H1 (cell line): ENCODE results near the gene SLC23A3. TPM values are rescaled to one million over a fixed set of nuclear protein-coding genes. Genes with fewer than 3 reads are reported as not detected.

Source experiments
- CTCF ChIA-PET: fragments of 300-600 bp; sonication (Branson Sonifier 250); formaldehyde crosslinking; loops from one replicate; lab custom pipeline; 2021; ENCODE audit not compliant: partially characterized antibody; lab: Charles Lee
- POLR2A ChIA-PET: fragments of 300-600 bp; sonication (Branson Sonifier 250); formaldehyde crosslinking; loops from one replicate; lab custom pipeline; 2021; ENCODE audit warnings: inconsistent platforms; ENCODE audit not compliant: partially characterized antibody; lab: Charles Lee
- DNase-seq, 2 experiments: peaks; one replicate each; pipeline versions ENCODE4 v3.0.0 to v3.0.0-alpha.2; 2010 to 2022; ENCODE audit warnings: low spot score in 2 of 2, low read depth in 1 of 2, mixed read lengths in 1 of 2
- FAIRE-seq: peaks from 2 replicates; lab custom pipeline; 2011; peaks lifted over from hg19 to GRCh38; lab: Jason Lieb, UNC
- H2AFZ ChIP-seq: 2 replicates; pipeline ENCODE4 v1.8.1; 2012; ENCODE audit warnings: low read length, inconsistent platforms
- H2AK5ac ChIP-seq: 2 replicates; pipeline ENCODE4 v1.6.1; 2013; ENCODE audit warnings: low read depth, low read length
- H2BK120ac ChIP-seq: replicated peaks from 2 replicates; pipeline ENCODE3; 2013; ENCODE audit warnings: low read depth, low read length, inconsistent platforms
- H2BK12ac ChIP-seq: 2 replicates; pipeline ENCODE4 v1.6.1; 2013; ENCODE audit warnings: low read depth, low read length
- H2BK15ac ChIP-seq: 2 replicates; pipeline ENCODE4 v1.6.1; 2013; ENCODE audit warnings: low read length
- H2BK20ac ChIP-seq: 2 replicates; pipeline ENCODE4 v1.6.1; 2013; ENCODE audit warnings: low read length
- H2BK5ac ChIP-seq: 2 replicates; pipeline ENCODE4 v1.6.1; 2013; ENCODE audit warnings: low read depth, low read length
- H3K14ac ChIP-seq: 2 replicates; pipeline ENCODE4 v1.6.1; 2013; ENCODE audit warnings: inconsistent platforms; ENCODE audit not compliant: insufficient read length
- H3K18ac ChIP-seq: 2 replicates; pipeline ENCODE4 v1.6.1; 2013; ENCODE audit warnings: low read length; ENCODE audit errors: extremely low read depth
- H3K23ac ChIP-seq: 2 replicates; pipeline ENCODE4 v1.6.1; 2013; ENCODE audit warnings: inconsistent platforms; ENCODE audit not compliant: insufficient read length
- H3K23me2 ChIP-seq: 2 replicates; pipeline ENCODE4 v1.6.1; 2013; ENCODE audit warnings: low read depth, low read length
- H3K27ac ChIP-seq: 2 replicates; pipeline ENCODE4 v1.6.1; 2011; ENCODE audit warnings: low read depth, low read length, inconsistent platforms
- H3K27me3 ChIP-seq, 4 experiments: replicated peaks in 1 of 4; 1 replicate in 1 of 4; 2 replicates in 3 of 4; pipeline versions ENCODE4 v1.6.1 to v1.8.1; 2011 to 2013; ENCODE audit warnings: low read length in 3 of 4, mild to moderate bottlenecking in 3 of 4, inconsistent platforms in 2 of 4, mixed read lengths in 2 of 4, moderate library complexity in 1 of 4; ENCODE audit not compliant: control insufficient read depth in 3 of 4, insufficient read depth in 3 of 4; ENCODE audit errors: extremely low read depth in 1 of 4
- H3K36me3 ChIP-seq, 4 experiments: 2 replicates each; pipeline versions ENCODE4 v1.6.1 to v1.8.1; 2011 to 2013; ENCODE audit warnings: mild to moderate bottlenecking in 4 of 4, low read length in 3 of 4, moderate library complexity in 2 of 4, control low read depth in 1 of 4, inconsistent platforms in 1 of 4; ENCODE audit not compliant: insufficient read depth in 4 of 4, control insufficient read depth in 2 of 4
- H3K4ac ChIP-seq: replicated peaks from 2 replicates; pipeline ENCODE3; 2013; ENCODE audit warnings: low read length, low read depth, mixed read lengths, inconsistent platforms; ENCODE audit not compliant: insufficient read length
- H3K4me1 ChIP-seq, 4 experiments: replicated peaks in 1 of 4; 1 replicate in 1 of 4; 2 replicates in 3 of 4; pipeline versions ENCODE4 v1.6.1 to v1.8.1; 2011 to 2013; ENCODE audit warnings: low read length in 3 of 4, inconsistent platforms in 2 of 4, mixed read lengths in 1 of 4; ENCODE audit not compliant: insufficient read depth in 4 of 4, control insufficient read depth in 3 of 4
- H3K4me2 ChIP-seq, 2 experiments: 2 replicates each; pipeline versions ENCODE4 v1.6.1 to v1.8.1; 2011 to 2013; ENCODE audit warnings: low read depth in 2 of 2, low read length in 2 of 2, control low read depth in 1 of 2, inconsistent platforms in 1 of 2, mild to moderate bottlenecking in 1 of 2; ENCODE audit not compliant: insufficient read depth in 1 of 2
- H3K4me3 ChIP-seq, 4 experiments: fragments of 200-600, 300-600 bp in 1 of 4; sonication (generic), shearing (Covaris generic), sonication (Bioruptor Twin) in 1 of 4; 2 replicates each; pipeline versions ENCODE4 v1.5.1 to v1.8.1; 2011 to 2016; ENCODE audit warnings: low read length in 4 of 4, low read depth in 3 of 4, control low read depth in 2 of 4, inconsistent platforms in 2 of 4, mild to moderate bottlenecking in 2 of 4, mixed read lengths in 1 of 4, moderate library complexity in 1 of 4; ENCODE audit not compliant: insufficient read depth in 2 of 4; ENCODE audit errors: extremely low read depth in 1 of 4
- H3K56ac ChIP-seq: replicated peaks from 2 replicates; pipeline ENCODE3; 2013; ENCODE audit warnings: low read depth, mild to moderate bottlenecking, mixed read lengths, low read length, inconsistent platforms; ENCODE audit not compliant: insufficient read length
- H3K79me1 ChIP-seq: 2 replicates; pipeline ENCODE4 v1.6.1; 2013; ENCODE audit warnings: low read depth, low read length, control low read depth
- H3K79me2 ChIP-seq, 2 experiments: 2 replicates each; pipeline versions ENCODE4 v1.6.1 to v1.8.1; 2012 to 2013; ENCODE audit warnings: low read length in 2 of 2, mild to moderate bottlenecking in 2 of 2, inconsistent platforms in 1 of 2; ENCODE audit not compliant: insufficient read depth in 2 of 2, control insufficient read depth in 1 of 2
- H3K9ac ChIP-seq, 4 experiments: replicated peaks in 1 of 4; 1 replicate in 1 of 4; 2 replicates in 3 of 4; pipeline versions ENCODE4 v1.6.1 to v1.8.1; 2011 to 2013; ENCODE audit warnings: low read depth in 3 of 4, low read length in 3 of 4, control low read depth in 2 of 4, mild to moderate bottlenecking in 2 of 4, moderate library complexity in 2 of 4, inconsistent platforms in 1 of 4; ENCODE audit errors: extremely low read depth in 1 of 4
- H3K9me3 ChIP-seq, 2 experiments: 2 replicates each; pipeline versions ENCODE4 v1.6.1 to v1.8.1; 2012 to 2013; ENCODE audit warnings: mild to moderate bottlenecking in 2 of 2, moderate library complexity in 2 of 2, control low read depth in 1 of 2, inconsistent platforms in 1 of 2, low read depth in 1 of 2, low read length in 1 of 2, mixed read lengths in 1 of 2; ENCODE audit not compliant: insufficient read depth in 2 of 2
- H4K20me1 ChIP-seq, 2 experiments: replicated peaks in 1 of 2; 2 replicates each; pipeline versions ENCODE3 to v1.8.1; 2011 to 2013; ENCODE audit warnings: inconsistent platforms in 2 of 2, low read length in 2 of 2, mild to moderate bottlenecking in 1 of 2; ENCODE audit not compliant: insufficient read depth in 2 of 2, control insufficient read depth in 1 of 2
- H4K5ac ChIP-seq: 2 replicates; pipeline ENCODE4 v1.6.1; 2013; ENCODE audit warnings: low read length, low read depth, mixed read lengths, inconsistent platforms; ENCODE audit not compliant: insufficient read length
- H4K8ac ChIP-seq: 2 replicates; pipeline ENCODE4 v1.8.0; 2013; ENCODE audit warnings: mild to moderate bottlenecking, moderate library complexity, low read length, inconsistent platforms; ENCODE audit not compliant: insufficient read depth; ENCODE audit errors: extremely low read depth
- H4K91ac ChIP-seq: replicated peaks from 2 replicates; pipeline ENCODE3; 2013; ENCODE audit warnings: low read length, mixed read lengths, inconsistent platforms; ENCODE audit not compliant: insufficient read length
- BRCA1 ChIP-seq: IDR thresholded peaks from 2 replicates; pipeline ENCODE4 v1.6.1; 2012; ENCODE audit warnings: low read depth, low read length, improper control_type of control experiment
- CEBPB ChIP-seq: IDR thresholded peaks from 2 replicates; pipeline ENCODE4 v1.6.1; 2012; ENCODE audit warnings: low read depth, low read length
- GTF2F1 ChIP-seq: IDR thresholded peaks from 2 replicates; pipeline ENCODE4 v1.6.1; 2012; ENCODE audit warnings: low read depth, low read length, improper control_type of control experiment, borderline replicate concordance
- NANOG ChIP-seq: IDR thresholded peaks from 2 replicates; pipeline ENCODE4 v1.6.1; 2011; ENCODE audit warnings: low read length, low read depth, mild to moderate bottlenecking, inconsistent platforms; ENCODE audit not compliant: insufficient read depth, poor library complexity, severe bottlenecking
- PHF8 ChIP-seq: fragments of 200-600 bp; sonication (generic); conservative IDR thresholded peaks from 2 replicates; pipeline ENCODE4 v1.7.1; 2012; ENCODE audit warnings: low read depth, mild to moderate bottlenecking, inconsistent platforms, low read length, moderate library complexity
- POLR2A ChIP-seq, 2 experiments: IDR thresholded peaks; 1 replicate in 1 of 2; 2 replicates in 1 of 2; pipeline ENCODE4 v1.6.1; 2011; ENCODE audit warnings: low read depth in 2 of 2, low read length in 2 of 2, mild to moderate bottlenecking in 2 of 2; ENCODE audit errors: control extremely low read depth in 1 of 2
- RBBP5 ChIP-seq: IDR thresholded peaks from 2 replicates; pipeline ENCODE4 v1.7.1; 2012; ENCODE audit warnings: low read depth, mild to moderate bottlenecking, inconsistent platforms, low read length, moderate library complexity, borderline replicate concordance
- SIX5 ChIP-seq: IDR thresholded peaks from 2 replicates; pipeline ENCODE4 v1.6.1; 2011; ENCODE audit warnings: mild to moderate bottlenecking, low read depth, low read length
- TBP ChIP-seq: IDR thresholded peaks from 2 replicates; pipeline ENCODE4 v1.6.1; 2011; ENCODE audit warnings: low read depth, low read length, improper control_type of control experiment
- polyA plus RNA-seq, 7 experiments: library from polyadenylated mRNA; depleted of rRNA in 3 of 7; stranded (reverse) in 5 of 7; unstranded in 2 of 7; fragments of >200 nt in 5 of 7; fragments of 200-250 nt in 2 of 7; gene quantifications; 1 replicate in 5 of 7; 2 replicates in 1 of 7; 4 replicates in 1 of 7; pipeline versions ENCODE4 v1.2.1 to v1.2.3, GENCODE V29; 2011 to 2013; ENCODE audit warnings: missing spikeins in 2 of 7, mixed read lengths in 2 of 7
- total RNA-seq: library from RNA; stranded (reverse); fragmentation: NEBNext Ultra II Directional; extraction: Animal tissue kit (Norgen Biotek cat#: 25700); gene quantifications from 2 replicates; pipeline ENCODE4 v1.2.1, GENCODE V29; 2021
- TF ChIP-seq, protein P1 (sequence below): IDR thresholded peaks from 2 replicates; pipeline ENCODE4 v1.6.1; 2012; ENCODE audit warnings: inconsistent platforms
- TF ChIP-seq, protein P2 (sequence below), 3 experiments: IDR thresholded peaks; 1 replicate in 2 of 3; 2 replicates in 1 of 3; pipeline versions ENCODE4 v1.5.1 to v1.6.1; 2011; ENCODE audit warnings: low read length in 3 of 3, mild to moderate bottlenecking in 3 of 3, inconsistent platforms in 2 of 3, low read depth in 1 of 3, moderate library complexity in 1 of 3; ENCODE audit not compliant: insufficient read depth in 1 of 3; ENCODE audit errors: control extremely low read depth in 1 of 3

The SLC23A3 gene
- total and polyA plus RNA-seq, 2 of the 8 experiments (the other 6 are each of a cell fraction or from before 2014, with no cell fraction given): 0.35 to 0.84 TPM

GRCh38 chr2:219120082-219120481, 49.7 kb downstream of the SLC23A3 start:
- ChIA-PET CTCF (interaction anchor here (0.7 to 37.2 kb wide), 32 partner anchors 5 to 411 kb away, joined by 3 to 1777 read pairs (median 5); partner anchors contain the start of genes CFAP65, IHH and SLC23A3), POLR2A (interaction anchor here (1.0 kb wide), 2 partner anchors 8 to 62 kb away, joined by 3 to 4 read pairs; no protein-coding TSS in a partner anchor)
- Histone ChIP-seq H3K4me3 (no peak overlapping the region), H3K9ac (no peak overlapping the region), H3K4me2 (no peak overlapping the region), H2BK5ac (no peak overlapping the region), H3K36me3 (no peaks in the 10 kb centered on the region), H3K4me1 (no peaks in the 10 kb centered on the region; a peak in 2 of 7 replicates), H3K27me3 (no peaks in the 10 kb centered on the region), H3K27ac (no peak overlapping the region), H4K8ac (no peak overlapping the region), H3K18ac (no peak overlapping the region), H2AFZ (no peak overlapping the region), H3K79me1 (no peaks in the 10 kb centered on the region), H4K20me1 (peaks cover 0 to 2% of the 10 kb centered on the region in 2 experiments), H2BK20ac (no peak overlapping the region), H2AK5ac (no peak overlapping the region), H4K91ac (no peak overlapping the region), H3K23ac (no peak overlapping the region), H2BK120ac (no peak overlapping the region), H3K79me2 (no peaks in the 10 kb centered on the region), H2BK12ac (no peak overlapping the region), H3K56ac (no peak overlapping the region), H4K5ac (no peak overlapping the region), H3K4ac (no peak overlapping the region), H3K9me3 (no peaks in the 10 kb centered on the region), H3K14ac (no peak overlapping the region), H2BK15ac (no peak overlapping the region), H3K23me2 (no peaks in the 10 kb centered on the region)
- DNase-seq: no peak
- FAIRE-seq: no peak
- TF ChIP-seq GTF2F1 (no peak), RBBP5 (no peak), TBP (no peak), NANOG (no peak), BRCA1 (no peak), CEBPB (no peak), POLR2A (IDR thresholded peaks at IDR 0.05; ENCODE audit: control extremely low read depth in 1 of 2, low read depth in 2 of 2, low read length in 2 of 2) (no peak), SIX5 (no peak), PHF8 (no peak)
- TF ChIP-seq, protein P1, sequence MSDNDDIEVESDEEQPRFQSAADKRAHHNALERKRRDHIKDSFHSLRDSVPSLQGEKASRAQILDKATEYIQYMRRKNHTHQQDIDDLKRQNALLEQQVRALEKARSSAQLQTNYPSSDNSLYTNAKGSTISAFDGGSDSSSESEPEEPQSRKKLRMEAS: no peak
- TF ChIP-seq, protein P2, sequence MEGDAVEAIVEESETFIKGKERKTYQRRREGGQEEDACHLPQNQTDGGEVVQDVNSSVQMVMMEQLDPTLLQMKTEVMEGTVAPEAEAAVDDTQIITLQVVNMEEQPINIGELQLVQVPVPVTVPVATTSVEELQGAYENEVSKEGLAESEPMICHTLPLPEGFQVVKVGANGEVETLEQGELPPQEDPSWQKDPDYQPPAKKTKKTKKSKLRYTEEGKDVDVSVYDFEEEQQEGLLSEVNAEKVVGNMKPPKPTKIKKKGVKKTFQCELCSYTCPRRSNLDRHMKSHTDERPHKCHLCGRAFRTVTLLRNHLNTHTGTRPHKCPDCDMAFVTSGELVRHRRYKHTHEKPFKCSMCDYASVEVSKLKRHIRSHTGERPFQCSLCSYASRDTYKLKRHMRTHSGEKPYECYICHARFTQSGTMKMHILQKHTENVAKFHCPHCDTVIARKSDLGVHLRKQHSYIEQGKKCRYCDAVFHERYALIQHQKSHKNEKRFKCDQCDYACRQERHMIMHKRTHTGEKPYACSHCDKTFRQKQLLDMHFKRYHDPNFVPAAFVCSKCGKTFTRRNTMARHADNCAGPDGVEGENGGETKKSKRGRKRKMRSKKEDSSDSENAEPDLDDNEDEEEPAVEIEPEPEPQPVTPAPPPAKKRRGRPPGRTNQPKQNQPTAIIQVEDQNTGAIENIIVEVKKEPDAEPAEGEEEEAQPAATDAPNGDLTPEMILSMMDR (IDR thresholded peaks at IDR 0.05; ENCODE audit: control extremely low read depth in 1 of 3, insufficient read depth in 1 of 3, low read depth in 1 of 3, low read length in 3 of 3): no peak
